ENCODE data around the gene HDAC4.

DNA sequence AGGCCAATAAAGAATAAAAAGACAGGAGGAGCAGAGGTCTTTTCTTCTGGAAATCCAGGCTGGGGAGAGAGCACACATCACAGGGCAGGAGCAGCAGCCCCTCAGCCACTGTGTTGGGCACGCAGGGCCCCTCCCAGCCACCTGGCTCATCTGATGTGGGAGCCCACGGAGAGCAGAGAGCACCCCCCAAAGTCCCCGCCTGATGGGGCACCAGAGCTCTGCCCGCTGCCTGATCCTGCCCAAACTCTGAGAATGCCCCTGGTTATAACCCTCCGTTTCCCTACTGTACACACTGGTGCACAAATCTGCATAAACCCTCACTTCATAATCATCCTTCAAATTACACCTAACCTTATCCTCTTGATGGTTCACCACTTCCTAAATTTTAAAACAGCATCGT, 111.3 kb downstream of the HDAC4 start:
- TF ChIP-seq POLR2A (IDR thresholded peaks at IDR 0.05) (no peak), EP300 (IDR thresholded peaks at IDR 0.05) (no peak)

Data from tibial nerve (tissue), 3 donors.